ENCODE data around the gene CRYZL1.

DNA sequence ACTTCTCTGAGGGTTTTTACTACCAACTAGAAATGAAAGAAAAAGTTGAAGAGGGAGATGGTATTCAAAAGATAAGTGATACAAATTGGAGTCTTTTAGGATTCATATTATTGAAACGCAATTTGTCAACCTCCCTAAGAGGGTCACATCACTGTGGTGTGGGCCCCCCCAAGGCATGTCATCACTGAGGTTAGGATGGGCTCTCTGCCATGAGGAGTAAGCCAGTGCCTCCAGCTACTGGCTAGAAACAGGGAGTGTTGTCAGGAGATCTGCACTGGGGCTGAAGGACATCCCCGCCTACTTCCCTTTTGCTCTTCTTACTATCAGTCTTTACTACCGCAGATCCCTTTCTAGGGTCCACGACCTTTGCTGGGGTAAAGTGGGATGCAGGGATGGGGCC, 26.6 kb upstream of the CRYZL1 start:
- no peak for TF ChIP-seq CTCF (IDR thresholded peaks at IDR 0.05; ENCODE audit: borderline replicate concordance, extremely low read depth, low read length, poor library complexity, severe bottlenecking)
- no peak for TF ChIP-seq EZH2 (IDR thresholded peaks at IDR 0.05; ENCODE audit: borderline replicate concordance, low read depth, low read length, severe bottlenecking)
